NOMO-1 (cell line): ENCODE data around the gene STX16.

Experiments used
- DNase-seq, 2 experiments: peaks; one replicate each; lab custom pipeline; 2025; ENCODE audit not compliant: unreplicated experiment in 2 of 2; lab: John Stamatoyannopoulos, UW

Gene STX16

DNA sequence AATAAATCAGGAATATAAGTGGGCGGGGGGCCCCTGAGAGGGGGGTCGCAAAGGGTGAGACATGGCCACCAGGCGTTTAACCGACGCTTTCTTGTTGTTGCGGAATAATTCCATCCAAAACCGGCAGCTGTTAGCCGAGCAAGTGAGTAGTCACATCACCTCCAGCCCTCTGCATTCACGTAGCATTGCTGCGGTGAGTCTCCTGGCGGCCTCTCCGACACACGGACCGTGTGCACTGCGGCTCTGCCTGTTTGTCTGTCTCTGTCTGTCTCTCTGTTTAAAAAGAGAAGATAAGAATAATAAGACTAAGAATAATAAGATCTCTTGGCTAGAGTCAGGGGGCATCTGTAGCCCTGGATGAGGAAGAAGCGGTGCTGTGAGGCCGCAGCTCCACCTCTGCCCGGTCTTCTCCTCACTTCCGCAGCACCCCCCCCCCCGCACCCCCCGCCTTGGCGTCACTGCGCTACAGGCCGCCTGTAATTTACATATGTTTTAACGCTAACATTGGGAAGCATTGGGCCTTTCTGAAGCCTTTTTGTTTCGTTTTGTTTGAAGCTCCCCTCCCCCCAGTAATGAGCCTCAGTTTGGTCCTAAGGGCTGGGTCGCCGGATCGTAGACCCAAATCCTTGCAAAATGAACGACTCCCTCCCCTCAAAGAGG, 993 bp downstream of the STX16 start:
- DNase-seq = peak; percentile 81 to 83

DNA sequence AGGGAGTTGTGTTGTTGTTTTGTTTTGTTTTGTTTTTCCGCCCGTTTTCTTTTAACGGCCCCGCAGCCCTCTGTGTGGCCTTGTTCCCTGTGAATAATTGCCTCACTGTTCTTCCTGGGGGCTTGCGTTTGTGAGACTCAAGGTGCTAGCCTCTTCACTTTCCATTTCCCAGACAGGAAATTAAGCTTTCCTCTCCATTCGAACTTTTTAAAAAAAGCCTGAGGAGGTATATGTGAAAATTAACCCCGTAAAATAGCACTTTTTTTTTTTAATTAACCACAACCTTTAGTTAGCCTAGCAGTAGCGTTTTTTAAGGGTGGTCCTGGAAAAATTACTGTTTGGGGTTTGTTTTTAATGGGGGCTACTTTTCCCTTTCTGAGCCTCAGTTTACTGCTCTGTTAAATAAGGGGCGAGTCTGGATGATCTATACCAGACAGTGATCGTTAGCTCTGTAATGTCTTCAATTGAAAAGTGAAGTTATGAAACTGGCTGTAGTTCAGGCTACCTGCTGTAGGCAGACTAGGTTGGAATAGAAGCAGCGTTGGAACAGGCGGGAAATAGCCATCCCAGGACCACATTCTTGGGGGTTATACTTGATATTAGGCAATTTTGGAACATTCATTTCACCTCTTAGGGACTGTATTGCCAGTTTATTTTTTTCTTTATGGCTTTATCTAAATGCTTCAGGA, 1.7 kb downstream of the STX16 start:
- peak in 1 of 2 experiments; percentile 8 for DNase-seq

DNA sequence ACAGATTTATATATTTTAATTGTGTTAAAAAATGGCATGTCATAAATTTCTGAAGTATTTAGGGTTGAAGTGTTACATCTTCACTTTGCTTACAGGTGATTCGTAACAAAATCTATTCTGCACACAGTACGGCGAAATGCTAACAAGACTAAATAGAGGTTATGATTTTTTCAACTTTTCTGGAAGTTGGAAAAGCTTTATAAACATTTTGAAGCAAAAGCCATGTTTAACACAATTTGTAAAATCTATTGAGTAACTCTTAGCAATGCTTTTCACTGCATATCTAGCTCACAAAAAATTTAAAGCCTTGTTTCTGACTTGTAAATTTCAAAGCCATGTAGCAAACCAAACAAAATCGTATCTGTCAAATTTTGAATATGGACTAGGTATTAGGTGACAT, 3.3 kb downstream of the STX16 start:
- DNase-seq = no peak

DNA sequence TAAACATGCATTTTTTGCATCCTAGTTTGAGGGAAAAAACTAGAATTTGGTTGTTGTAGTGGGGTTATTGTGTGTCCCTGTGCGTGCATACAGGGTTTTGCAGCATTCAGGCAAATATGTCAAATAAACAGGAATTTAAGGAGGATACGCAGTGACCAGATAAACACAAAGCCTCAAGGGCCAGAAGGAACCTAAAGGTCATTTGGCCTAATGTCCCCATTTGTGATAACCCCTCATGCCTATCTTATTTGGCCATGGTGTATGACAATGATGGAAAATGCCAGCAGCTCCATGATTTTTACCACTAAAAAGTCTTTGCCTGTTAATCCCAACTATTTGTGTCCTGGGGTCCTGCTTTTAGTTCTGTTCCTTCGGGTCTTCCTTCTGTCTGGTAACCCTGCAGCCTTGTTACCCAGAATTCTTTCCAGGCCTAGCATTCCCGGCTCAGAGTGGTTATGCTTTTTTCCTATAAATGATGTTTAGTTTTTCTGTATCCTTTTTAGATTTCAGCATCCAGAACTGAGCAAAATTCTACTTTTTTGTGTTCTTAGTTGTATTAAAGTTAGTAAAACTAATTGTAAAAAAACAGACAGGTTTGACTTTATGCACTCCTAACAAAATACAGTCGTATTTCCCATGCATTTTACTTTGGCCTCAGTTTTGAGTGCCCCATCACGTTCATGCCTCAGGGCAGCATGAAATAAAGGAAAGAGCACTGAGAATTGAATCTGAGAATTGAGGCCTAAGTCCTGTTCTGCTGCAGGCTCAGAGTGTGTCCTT, 4.4 kb downstream of the STX16 start:
- no peak for DNase-seq

DNA sequence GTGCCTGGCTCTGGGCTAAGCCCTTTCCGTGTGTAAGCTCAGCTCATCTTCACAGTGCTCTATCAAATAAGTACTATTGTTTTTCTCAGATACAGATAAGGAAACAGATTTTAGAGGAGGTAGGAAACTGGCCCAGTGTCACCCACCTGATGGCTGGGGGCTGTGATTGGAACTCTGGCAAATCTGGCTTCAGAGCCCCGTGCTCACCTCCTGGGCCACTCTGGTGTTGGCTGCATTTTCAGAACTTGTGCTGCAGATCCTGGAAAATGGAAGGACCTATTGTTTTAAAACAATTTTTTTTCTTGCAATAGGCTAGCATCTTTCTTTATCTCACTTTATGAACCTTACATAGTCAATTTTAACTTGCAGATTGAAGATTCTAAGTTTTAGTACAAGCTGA, 5.7 kb downstream of the STX16 start:
- DNase-seq = no peak

GRCh38 chr20:58657262-58657661, 6.2 kb downstream of the STX16 start:
- DNase-seq = no peak

- no peak for DNase-seq
These were observed 6.9 kb downstream of the STX16 start for GRCh38 chr20:58657986-58658385.

DNA sequence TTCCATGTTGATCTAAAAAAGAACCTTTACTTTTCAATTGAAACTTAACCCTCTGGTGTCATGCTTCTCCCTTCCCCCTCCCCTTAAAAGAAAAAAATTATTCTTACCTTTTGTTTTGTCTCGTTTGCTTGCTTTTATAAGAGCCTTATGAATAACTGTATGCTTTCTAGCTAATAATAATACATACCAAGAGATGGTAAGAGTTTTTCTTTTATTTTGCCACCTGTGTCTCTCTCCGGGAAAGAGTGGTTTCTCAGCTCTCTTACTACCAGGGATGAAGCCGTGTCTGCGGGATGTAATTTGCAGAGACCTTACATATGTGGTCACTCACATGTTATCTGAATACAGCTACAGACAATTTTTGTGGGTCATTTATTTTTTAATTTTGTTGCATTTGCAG, 7.7 kb downstream of the STX16 start:
- DNase-seq = no peak

GRCh38 chr20:58659841-58660240, 8.8 kb downstream of the STX16 start:
- no peak for DNase-seq

DNA sequence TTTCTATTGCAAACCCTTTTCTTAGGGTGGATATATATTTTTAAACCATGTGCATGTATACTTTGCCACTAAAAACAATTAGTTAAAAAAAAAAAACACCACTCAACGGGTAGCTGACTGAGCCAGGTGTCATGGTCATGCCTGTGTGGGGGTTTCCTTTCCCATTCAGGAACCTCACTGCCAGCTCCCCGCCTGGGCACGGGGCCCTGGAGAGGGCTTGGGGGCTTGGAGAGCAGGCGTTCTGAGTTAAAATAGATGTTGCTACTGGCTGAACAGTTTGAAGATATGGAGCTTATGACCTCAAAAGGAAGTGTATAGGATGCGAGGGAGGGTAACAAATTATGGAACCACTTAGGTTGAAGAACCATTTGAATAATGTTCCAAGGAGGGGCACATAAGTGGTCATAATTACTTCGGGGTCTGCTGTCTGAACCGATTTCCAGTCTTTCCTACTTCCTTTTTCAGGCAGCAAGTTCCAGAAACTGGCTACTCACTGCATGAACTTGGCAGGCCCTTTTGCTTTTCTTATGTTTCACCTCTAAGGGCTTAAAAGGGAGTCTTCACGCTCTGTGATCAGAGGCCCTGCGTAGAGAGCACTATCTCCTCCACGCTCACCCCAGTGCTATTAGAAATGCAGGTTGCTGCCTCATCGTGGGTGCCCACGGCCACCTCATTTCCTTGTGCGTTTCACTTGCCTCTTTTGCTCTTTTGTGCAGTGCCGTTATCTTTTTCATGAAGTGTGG, 9.9 kb downstream of the STX16 start:
- DNase-seq = no peak

- DNase-seq = no peak
These were observed 10.8 kb downstream of the STX16 start for GRCh38 chr20:58661598-58662473.

- DNase-seq = no peak
These were observed 13.2 kb downstream of the STX16 start for GRCh38 chr20:58664331-58664730.

GRCh38 chr20:58664883-58665282, 13.8 kb downstream of the STX16 start:
- no peak for DNase-seq

- DNase-seq = no peak
These were observed 14.5 kb downstream of the STX16 start for GRCh38 chr20:58665606-58666005.

DNA sequence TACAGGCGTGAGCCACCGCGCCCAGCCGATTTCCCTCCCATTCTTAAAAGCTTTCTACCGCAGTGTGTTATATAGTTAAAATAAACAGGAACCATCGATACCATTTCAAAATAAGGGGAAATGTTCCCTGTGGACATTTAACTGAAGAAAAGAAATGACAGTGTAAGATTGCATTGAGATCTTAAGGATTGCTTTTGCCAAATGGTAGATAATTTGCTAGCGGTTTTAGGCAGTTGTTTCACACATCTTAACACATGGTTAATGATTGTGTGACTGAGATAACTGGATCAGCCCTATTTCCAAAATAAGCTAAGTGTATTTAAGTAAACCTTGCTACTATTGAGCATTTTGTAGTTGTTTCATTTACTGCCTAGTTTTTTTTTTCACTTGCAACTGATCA, 15.6 kb downstream of the STX16 start:
- no peak for DNase-seq

DNA sequence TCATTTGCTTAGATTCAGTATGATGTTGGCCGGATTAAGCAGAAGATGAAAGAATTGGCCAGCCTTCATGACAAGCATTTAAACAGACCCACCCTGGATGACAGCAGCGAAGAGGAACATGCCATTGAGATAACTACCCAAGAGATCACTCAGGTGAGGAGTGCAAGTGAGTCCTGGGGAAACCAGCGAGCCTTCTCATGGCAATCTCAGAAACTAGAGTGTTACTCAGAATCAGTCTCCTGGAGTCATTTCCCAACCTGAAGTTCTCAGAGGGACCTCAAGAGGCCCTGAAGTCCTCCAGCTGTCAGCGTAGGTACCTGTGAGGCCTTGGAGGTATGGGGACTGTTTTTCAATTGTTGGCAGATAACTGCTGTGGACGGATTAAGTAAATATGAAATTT, 16.9 kb downstream of the STX16 start:
- DNase-seq = no peak

- DNase-seq = no peak
These were observed 17.8 kb downstream of the STX16 start for GRCh38 chr20:58668901-58669286.

DNA sequence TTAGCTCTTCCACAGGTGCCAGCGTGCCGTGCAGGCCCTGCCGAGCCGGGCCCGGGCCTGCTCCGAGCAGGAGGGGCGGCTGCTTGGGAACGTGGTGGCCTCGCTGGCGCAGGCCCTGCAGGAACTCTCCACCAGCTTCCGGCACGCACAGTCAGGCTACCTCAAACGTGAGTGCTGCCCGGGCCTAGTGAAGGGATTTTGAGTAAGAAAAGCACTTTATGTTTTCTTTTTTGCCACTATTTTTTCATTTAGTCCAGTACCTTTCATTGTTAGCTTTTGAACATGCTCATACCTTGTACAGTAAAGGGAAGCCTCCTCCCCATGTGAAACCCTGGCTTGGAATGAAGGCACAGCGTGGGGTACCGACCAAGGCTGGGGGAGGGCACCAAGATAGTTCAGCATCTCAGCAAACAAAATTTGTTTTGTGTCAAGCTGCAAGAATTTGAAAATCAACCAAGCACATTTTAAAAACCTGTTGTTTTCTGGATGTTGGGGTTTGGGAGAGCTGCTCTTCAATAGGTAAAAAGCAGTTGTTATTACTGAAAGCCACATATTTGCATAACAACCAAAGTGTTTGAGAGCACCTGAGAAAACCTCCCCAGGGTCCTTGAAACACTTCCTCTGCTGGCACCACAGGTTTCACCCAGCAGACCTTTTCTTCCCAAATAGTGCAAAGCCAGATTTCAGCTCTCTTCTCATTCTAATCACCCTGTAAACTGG, 18.4 kb downstream of the STX16 start:
- no peak for DNase-seq

- no peak for DNase-seq
These were observed 19.0 kb downstream of the STX16 start for GRCh38 chr20:58670102-58670501.

GRCh38 chr20:58670659-58671058, 19.6 kb downstream of the STX16 start:
- no peak for DNase-seq
